COLO668 (cell line): Measurements from ENCODE around the gene DNALI1.
A peak's percentile ranks its signal among the peaks of the same experiment; 100 is the strongest.
"Not testable (repeated sequence)": the region's sequence is repeated elsewhere in the genome, so short reads cannot be mapped to it uniquely, and the experiment has no call there.

ENCODE experiments used
- DNase-seq: peaks from one replicate; lab custom pipeline; 2025; ENCODE audit not compliant: unreplicated experiment; lab: John Stamatoyannopoulos, UW

The DNALI1 gene

GRCh38 chr1:37556712-37557196 lies at the start of gene DNALI1:
Gene DNALI1 (plus strand): TSS chr1:37556940. CDS start chr1:37556995, 55 bp downstream.
- DNase-seq, result peak; percentile 98

GRCh38 chr1:37509181-37509580 lies 47.6 kb upstream of the DNALI1 start:
- no peak for DNase-seq

- DNase-seq, result peak; percentile 76
Measured at GRCh38 chr1:37513795-37514349, 42.9 kb upstream of the DNALI1 start.

GRCh38 chr1:37514350-37515184 lies 42.2 kb upstream of the DNALI1 start, which contains the start of gene MEAF6:
Gene MEAF6 (minus strand): TSS chr1:37514766. CDS start chr1:37514746, 20 bp downstream.
- DNase-seq, result peak; percentile 97

- no peak for DNase-seq
Measured at GRCh38 chr1:37515185-37516034, 41.3 kb upstream of the DNALI1 start.

- DNase-seq, result no peak
Measured at GRCh38 chr1:37517569-37517968, 39.2 kb upstream of the DNALI1 start.

GRCh38 chr1:37518241-37518640 lies 38.5 kb upstream of the DNALI1 start:
- not testable (repeated sequence) for DNase-seq

- DNase-seq, result not testable (repeated sequence)
Measured at GRCh38 chr1:37518929-37519328, 37.8 kb upstream of the DNALI1 start.

- no peak for DNase-seq
Measured at GRCh38 chr1:37519613-37520012, 37.1 kb upstream of the DNALI1 start.

GRCh38 chr1:37529888-37530287 lies 26.9 kb upstream of the DNALI1 start:
- DNase-seq, result not testable (repeated sequence)

GRCh38 chr1:37532418-37533156 lies 24.2 kb upstream of the DNALI1 start:
- not testable (repeated sequence) for DNase-seq

GRCh38 chr1:37533317-37534093 lies 23.2 kb upstream of the DNALI1 start:
- no peak for DNase-seq

- no peak for DNase-seq
Measured at GRCh38 chr1:37537378-37537777, 19.4 kb upstream of the DNALI1 start.

- not testable (repeated sequence) for DNase-seq
Measured at GRCh38 chr1:37539154-37539553, 17.6 kb upstream of the DNALI1 start.

GRCh38 chr1:37540036-37540785 lies 16.5 kb upstream of the DNALI1 start:
- DNase-seq, result no peak

- DNase-seq, result no peak
Measured at GRCh38 chr1:37544530-37544929, 12.2 kb upstream of the DNALI1 start.

GRCh38 chr1:37545019-37545418 lies 11.7 kb upstream of the DNALI1 start:
- DNase-seq, result no peak

- no peak for DNase-seq
Measured at GRCh38 chr1:37549341-37549740, 7.4 kb upstream of the DNALI1 start.

GRCh38 chr1:37553598-37553926 lies 3.2 kb upstream of the DNALI1 start:
- no peak for DNase-seq
